Activated CD4-positive, CD25-positive, alpha-beta regulatory T cell treated with anti-CD3 and anti-CD28 coated beads, Interleukin-2, amount 50 U/mL, for 16 hours (primary cell): ENCODE measurements around the gene IDI2.

Experiments used
- DNase-seq: peaks from one replicate; pipeline ENCODE4 v3.0.0-alpha.2; 2020; ENCODE audit warnings: low read depth, low spot score

IDI2 gene

DNA sequence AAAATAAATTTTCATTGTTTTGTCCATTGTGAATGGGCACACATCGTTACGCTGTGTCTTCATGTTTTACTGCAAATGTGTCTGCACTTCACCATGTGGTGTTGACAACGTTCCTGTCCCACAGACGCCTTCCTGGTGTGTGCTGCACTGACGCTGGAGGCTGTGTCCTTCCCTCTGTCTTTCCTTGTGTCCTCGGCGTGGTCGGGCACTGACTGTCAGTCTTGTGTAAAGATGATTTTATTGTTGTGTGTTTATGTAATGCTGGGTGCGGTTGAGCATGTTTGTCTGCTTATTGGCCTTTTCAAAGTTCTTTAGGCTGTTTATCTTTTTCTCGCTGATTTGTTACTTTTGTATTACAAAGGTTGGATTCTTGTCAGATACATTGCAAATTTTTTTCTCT is 18.1 kb downstream of the IDI2 start:
- DNase-seq: no peak

DNA sequence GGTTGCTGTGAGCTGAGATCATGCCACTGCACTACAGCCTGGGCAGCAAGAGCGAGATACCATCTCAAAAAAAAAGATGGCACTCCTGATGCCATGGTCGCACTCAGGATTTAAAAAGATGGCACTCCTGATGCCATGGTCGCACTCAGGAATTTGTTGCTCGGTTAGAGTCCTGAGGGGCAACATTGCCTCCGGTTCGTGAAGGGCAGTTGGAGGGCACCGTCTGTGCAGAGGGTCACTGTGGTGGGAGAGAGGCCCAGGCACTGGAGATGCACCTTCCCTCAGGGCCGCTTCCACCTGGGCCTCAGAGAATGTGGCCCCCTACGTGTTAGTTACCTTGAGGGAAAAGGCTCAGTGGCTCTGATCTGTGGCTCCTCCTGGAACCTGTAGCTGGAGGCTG is 19.1 kb downstream of the IDI2 start:
- DNase-seq: no peak

- no peak for DNase-seq
These were observed 21.6 kb downstream of the IDI2 start for GRCh38 chr10:1003884-1004670.

DNA sequence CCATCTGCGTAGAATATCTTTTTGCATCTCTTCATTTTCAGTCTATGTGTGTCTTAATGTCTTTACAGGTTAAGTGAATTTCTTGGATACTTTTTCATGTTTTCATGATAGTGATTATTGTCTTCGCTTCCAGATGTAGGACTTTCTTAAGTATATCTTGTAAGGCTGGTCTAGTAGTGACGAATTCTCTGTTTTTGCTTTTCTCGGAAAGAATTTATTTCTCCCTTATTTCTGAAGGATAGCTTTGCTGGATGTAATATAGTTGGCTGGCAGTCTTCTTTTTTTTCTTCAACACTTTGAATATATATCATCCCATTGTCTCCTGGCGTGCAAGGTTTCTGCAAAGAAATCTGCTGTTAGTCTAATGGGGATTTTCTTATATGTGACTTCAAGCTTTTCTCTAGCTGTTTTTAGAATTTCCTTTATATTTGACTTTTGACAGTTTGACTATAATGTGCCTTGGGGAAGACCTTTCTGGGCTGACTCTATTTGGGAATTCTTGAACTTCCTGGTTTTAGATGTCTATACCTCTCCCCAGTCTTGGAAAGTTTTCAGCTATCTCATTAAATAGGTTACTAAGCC is 23.1 kb downstream of the IDI2 start:
- no peak for DNase-seq

- no peak for DNase-seq
These were observed 28.2 kb downstream of the IDI2 start for GRCh38 chr10:997266-998022.

GRCh38 chr10:996031-996430 is 29.6 kb downstream of the IDI2 start:
- no peak for DNase-seq

- DNase-seq: no peak
These were observed 30.1 kb downstream of the IDI2 start for GRCh38 chr10:995559-995926.

GRCh38 chr10:994836-995558 is 30.7 kb downstream of the IDI2 start:
- no peak for DNase-seq

- no peak for DNase-seq
These were observed 32.8 kb downstream of the IDI2 start for GRCh38 chr10:992871-993270.

- no peak for DNase-seq
These were observed 33.2 kb downstream of the IDI2 start for GRCh38 chr10:992467-992866.

DNA sequence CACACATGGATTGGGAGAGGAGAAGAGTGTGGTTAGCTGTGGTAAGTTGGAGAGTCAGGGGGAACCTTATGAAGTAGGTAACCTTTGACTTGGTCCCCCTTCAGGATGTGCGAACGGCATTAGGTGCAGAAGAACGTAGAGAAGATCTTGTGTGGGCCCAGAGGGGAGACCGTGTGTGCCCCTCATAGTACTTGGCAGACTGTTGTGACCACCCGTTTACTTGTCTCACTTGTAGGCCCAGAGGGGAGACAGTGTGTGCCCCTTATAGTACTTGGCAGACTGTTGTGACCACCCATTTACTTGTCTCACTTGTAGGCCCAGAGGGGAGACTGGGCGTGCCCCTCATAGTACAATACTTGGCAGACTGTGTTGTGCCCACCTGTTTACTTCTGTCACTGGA is 34.9 kb downstream of the IDI2 start:
- DNase-seq: no peak

- no peak for DNase-seq
These were observed 36.8 kb downstream of the IDI2 start for GRCh38 chr10:988667-989545.

GRCh38 chr10:987870-988666 is 37.6 kb downstream of the IDI2 start, which contains the start of gene GTPBP4:
Gene GTPBP4, plus strand, starts transcription at chr10:988434. Its CDS starts 46 bp downstream, at chr10:988480.
- DNase-seq: peak; percentile 93

GRCh38 chr10:987620-987869 is 38.1 kb downstream of the IDI2 start:
- DNase-seq: no peak

- DNase-seq: no peak
These were observed 38.6 kb downstream of the IDI2 start for GRCh38 chr10:986881-987619.

GRCh38 chr10:986137-986825 is 39.4 kb downstream of the IDI2 start:
- DNase-seq: no peak

DNA sequence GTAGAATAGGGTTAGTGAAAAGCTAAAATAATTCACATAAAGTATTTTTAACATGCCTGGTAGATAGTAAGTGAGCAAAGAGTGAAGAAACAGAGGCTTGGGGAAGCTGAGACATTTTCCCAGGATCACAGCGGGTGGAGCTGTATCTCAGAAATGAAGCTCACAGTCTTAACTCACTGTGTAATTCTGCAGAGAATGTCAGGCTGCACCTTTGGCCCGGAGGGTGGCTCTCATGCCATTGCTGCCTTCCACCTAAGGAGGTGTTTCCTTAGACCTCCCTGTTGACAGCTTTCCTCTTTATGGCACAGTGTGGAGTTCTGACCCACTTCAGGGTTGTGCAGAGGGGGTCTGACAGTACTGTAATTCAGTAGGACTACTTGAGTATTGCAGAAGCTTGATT is 40.3 kb downstream of the IDI2 start:
- DNase-seq: no peak

- no peak for DNase-seq
These were observed 41.5 kb downstream of the IDI2 start for GRCh38 chr10:983971-984655.

DNA sequence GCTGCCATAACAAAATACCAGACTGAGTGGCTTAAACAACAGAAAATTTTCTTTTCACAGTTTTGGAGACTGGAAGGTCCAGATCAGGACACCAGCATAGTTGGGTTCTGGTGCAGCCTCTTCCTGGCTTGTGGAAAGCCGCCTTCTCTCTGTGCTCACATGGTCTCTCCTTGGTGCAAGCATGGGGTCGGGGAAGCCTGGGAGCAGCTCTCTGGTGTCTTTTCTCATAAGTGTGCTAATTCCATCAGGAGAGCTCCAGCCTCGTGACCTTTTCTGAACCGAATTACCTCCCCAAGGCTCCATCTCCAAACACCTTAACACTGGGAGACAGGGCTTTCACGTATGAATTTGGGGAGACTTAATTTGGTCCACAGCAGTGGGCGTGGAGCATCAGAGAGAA is 42.3 kb downstream of the IDI2 start:
- no peak for DNase-seq
